Activated naive CD8-positive, alpha-beta T cell treated with anti-CD3 and anti-CD28 coated beads, Interleukin-2, amount 50 U/mL, for 24 hours (primary cell): Measurements from ENCODE around the gene TECTA.
"Not testable (repeated sequence)": the region's sequence is repeated elsewhere in the genome, so short reads cannot be mapped to it uniquely, and the experiment has no call there.

Experiments used
- ATAC-seq: fragments of 150-1000 bp; cut with Tn5 transposase; one replicate; pipeline ENCODE4 v1.10.0; 2021
- DNase-seq: peaks from one replicate; pipeline ENCODE4 v3.0.0; 2021
- H3K27ac Mint-ChIP-seq: one replicate; pipeline ENCODE4 v1.8.0; 2021; ENCODE audit warnings: mild to moderate bottlenecking, mixed read lengths
- H3K27me3 Mint-ChIP-seq: one replicate; pipeline ENCODE4 v1.8.0; 2021; ENCODE audit warnings: mixed read lengths
- H3K36me3 Mint-ChIP-seq: one replicate; pipeline ENCODE4 v1.8.0; 2021; ENCODE audit warnings: low read depth, mixed read lengths
- H3K4me1 Mint-ChIP-seq: one replicate; pipeline ENCODE4 v1.8.0; 2021; ENCODE audit warnings: mixed read lengths
- H3K4me3 Mint-ChIP-seq: one replicate; pipeline ENCODE4 v1.8.0; 2021; ENCODE audit warnings: mild to moderate bottlenecking, moderate library complexity, mixed read lengths
- H3K9me3 Mint-ChIP-seq: one replicate; pipeline ENCODE4 v1.8.0; 2021; ENCODE audit warnings: mixed read lengths

TECTA gene

DNA sequence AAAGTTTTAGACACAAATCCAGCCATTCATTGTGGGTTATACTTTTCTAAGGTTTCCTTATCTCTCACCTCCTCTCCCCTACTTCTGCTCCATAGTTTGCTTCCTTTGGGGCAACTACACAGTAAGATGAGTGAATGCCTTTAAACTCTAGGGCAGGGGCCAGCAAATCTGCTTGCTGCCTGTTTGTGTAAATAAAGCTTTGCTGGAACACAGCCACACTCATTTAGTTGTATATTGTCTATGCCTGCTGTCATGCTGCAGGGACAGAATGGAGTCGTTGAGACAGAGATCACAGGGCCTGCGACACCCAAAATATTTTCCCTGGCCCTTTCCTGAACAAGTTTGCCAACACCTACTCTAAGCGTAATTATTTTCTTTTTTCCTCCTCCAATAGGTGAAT is 58.7 kb downstream of the TECTA start:
- ATAC-seq, result no peak

DNA sequence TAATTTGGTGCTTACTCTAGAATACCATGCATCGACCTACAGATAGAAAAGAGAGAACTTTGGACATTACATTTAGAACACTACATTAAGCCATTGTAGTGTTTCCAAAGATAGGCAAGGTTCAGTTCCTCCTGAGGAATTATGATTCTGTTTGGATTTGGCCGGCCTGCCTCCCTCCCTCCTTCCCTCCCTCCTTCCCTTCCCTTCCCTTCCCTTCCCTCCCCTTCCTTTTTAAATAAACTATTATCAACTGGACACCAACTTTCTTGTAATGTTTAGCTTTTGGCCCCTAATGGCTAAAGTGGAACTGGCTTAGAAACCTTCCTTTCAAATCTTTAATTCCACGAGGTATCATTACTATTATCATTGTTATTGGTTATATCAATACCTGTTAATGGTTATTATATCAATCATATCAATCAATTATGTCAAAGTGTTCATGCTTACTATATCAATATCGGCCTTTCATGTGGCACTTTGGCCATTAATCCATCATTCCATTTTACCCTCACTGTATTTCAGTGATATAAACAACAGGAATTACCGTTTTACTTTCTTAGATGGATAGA is 60.4 kb downstream of the TECTA start:
- no peak for DNase-seq
- Mint-ChIP-seq H3K9me3 (no peaks in the 10 kb centered on the region), H3K4me3 (no peak overlapping the region), H3K27me3 (no peaks in the 10 kb centered on the region), H3K4me1 (peaks cover 2% of the 10 kb centered on the region), H3K36me3 (no peaks in the 10 kb centered on the region), H3K27ac (no peak overlapping the region)
- no peak for ATAC-seq

More for the DNA sequence above, 58.7 kb downstream of the TECTA start:
- Mint-ChIP-seq H3K4me3 (no peak overlapping the region), H3K27me3 (no peaks in the 10 kb centered on the region), H3K4me1 (peaks cover 2% of the 10 kb centered on the region), H3K9me3 (no peaks in the 10 kb centered on the region), H3K27ac (no peak overlapping the region), H3K36me3 (no peaks in the 10 kb centered on the region)
- no peak for DNase-seq

DNA sequence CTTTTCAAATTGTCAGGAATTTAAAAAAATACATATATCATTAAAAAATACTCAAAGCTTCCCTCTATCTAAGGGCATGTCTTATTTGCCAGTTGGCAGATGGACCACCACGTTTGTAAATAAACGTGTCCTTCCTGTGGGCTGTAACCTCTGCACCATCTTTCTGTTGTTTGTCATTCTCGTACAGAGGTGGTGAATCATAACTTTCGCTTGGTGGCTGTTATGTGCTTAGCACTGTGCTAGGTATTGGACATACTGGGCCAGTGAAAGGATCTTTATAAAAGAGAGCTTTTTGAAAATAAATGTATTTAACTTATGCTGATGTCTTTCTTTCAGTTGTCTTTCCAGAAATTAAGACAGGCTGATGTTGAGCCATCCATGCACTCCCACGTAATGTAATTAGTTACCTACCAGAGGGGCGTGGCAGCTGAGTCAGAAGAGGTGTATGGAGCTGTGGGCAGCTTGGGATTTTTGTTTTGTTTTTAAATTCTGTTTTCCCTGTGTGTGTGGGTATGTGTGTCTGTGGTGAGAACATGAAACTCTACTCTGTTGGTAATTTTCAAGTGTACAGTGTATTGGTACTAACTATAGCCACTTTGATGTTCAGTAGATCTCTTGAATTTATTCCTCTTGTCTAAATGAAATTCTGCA is 62.7 kb downstream of the TECTA start:
- Mint-ChIP-seq H3K36me3 (no peaks in the 10 kb centered on the region), H3K4me1 (peaks cover 2% of the 10 kb centered on the region), H3K27ac (no peak overlapping the region), H3K27me3 (no peaks in the 10 kb centered on the region), H3K4me3 (no peak overlapping the region), H3K9me3 (no peaks in the 10 kb centered on the region)
- ATAC-seq (peak; percentile 46), DNase-seq (no peak)

DNA sequence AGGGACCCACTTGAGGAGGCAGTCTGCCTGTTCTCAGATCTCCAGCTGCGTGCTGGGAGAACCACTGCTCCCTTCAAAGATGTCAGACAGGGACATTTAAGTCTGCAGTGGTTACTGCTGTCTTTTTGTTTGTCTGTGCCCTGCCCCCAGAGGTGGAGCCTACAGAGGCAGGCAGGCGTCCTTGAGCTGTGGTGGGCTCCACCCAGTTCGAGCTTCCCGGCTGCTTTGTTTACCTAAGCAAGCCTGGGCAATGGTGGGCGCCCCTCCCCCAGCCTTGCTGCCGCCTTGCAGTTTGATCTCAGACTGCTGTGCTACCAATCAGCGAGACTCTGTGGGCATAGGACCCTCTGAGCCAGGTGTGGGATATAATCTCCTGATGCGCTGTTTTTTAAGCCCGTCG is 76.6 kb downstream of the TECTA start:
- Mint-ChIP-seq H3K36me3 (peaks cover 13% of the 10 kb centered on the region), H3K9me3 (peaks cover 29% of the 10 kb centered on the region)
- not testable (repeated sequence) for H3K27ac Mint-ChIP-seq, H3K4me3 Mint-ChIP-seq, ATAC-seq, H3K27me3 Mint-ChIP-seq, H3K4me1 Mint-ChIP-seq, DNase-seq

DNA sequence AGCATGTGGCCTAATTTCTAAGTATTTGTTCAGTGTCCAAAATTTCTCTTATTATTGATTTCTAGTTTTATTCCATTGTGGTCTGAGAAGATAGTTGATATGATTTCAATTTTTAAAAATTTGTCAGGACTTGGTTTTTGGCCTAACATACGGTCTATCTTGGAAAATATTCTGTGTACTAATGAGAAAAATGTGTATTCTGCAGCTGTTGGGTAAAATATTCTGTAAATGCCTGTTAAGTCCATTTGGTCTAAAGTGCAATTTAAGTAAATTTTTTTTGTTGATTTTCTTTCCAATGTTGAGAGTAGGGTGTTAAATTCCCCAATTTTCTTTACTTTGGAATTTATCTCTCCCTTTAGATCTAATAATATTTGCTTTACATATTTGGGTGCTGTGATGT is 78.3 kb downstream of the TECTA start:
- Mint-ChIP-seq H3K9me3 (peaks cover 29% of the 10 kb centered on the region), H3K36me3 (peaks cover 13% of the 10 kb centered on the region), H3K4me1 (no peaks in the 10 kb centered on the region), H3K27me3 (no peaks in the 10 kb centered on the region), H3K4me3 (no peak overlapping the region), H3K27ac (no peak overlapping the region)
- ATAC-seq, result no peak
- DNase-seq, result no peak

DNA sequence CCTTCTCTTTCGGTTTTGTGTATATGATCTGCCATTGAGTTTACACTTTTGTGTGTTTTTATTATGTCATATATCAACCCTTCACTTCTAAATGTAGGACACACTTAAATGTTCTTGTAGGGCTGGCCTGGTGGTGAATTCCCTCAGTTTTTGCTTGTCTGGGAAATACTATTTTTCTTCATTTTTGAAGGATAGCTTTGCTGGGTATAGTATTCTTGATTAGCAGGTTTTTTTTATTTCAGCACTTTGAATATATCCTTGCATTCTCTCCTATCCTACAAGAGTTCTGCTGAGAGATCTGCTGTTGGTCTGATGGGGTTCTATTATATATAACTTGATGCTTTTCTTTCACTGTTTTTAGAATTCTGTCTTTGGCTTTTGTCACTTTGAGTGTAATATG is 79.1 kb downstream of the TECTA start:
- Mint-ChIP-seq H3K4me3 (no peak overlapping the region), H3K27ac (no peak overlapping the region), H3K4me1 (no peaks in the 10 kb centered on the region), H3K36me3 (peaks cover 13% of the 10 kb centered on the region), H3K27me3 (peaks cover 4% of the 10 kb centered on the region), H3K9me3 (peaks cover 32% of the 10 kb centered on the region)
- DNase-seq (no peak), ATAC-seq (no peak)

DNA sequence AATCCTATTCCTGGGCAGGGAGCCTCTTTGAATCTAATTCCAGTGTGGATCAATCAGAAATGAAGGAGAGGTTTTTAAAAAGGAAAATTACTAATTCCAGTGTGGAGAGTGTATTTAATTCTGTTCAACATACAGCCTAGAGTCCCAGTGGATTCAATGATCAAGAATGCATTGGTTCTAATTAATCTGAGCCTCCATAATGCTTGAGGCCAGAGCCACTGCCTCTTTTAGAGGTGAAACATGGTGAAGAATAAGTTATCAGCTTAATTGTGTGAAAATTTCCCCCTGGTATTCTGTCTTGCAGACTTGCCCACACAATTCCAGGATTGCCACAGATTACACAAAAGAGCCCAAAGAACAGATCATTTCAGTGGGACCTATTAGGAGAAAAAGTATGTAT is 87.7 kb downstream of the TECTA start:
- DNase-seq, result no peak
- Mint-ChIP-seq H3K27ac (no peak overlapping the region), H3K36me3 (no peaks in the 10 kb centered on the region), H3K4me3 (no peak overlapping the region), H3K27me3 (peaks cover 9% of the 10 kb centered on the region), H3K9me3 (peaks cover 3% of the 10 kb centered on the region), H3K4me1 (no peaks in the 10 kb centered on the region)
- ATAC-seq, result no peak

DNA sequence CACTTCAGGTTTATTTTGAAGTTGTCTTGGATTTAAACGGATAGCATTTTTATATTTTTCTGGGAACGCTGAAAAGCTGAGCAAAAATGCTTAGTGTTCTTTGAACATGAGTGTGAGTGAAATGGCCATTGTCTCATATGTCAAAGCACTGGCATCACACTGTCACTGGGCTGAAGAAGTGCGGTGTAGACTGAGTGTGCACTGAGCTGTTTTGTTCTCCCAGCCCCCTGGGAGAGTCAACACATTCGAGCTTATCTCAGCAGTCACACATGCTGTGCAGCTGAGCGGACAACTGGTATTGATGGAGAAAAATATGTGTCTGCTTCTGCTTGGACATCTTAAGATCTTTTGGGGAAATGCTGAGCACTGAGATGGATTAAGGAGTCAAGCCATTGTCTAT is 90.8 kb downstream of the TECTA start:
- H3K4me3 Mint-ChIP-seq, result no peak overlapping the region
- peaks cover 21% of the 10 kb centered on the region for H3K27me3 Mint-ChIP-seq
- no peaks in the 10 kb centered on the region for H3K4me1 Mint-ChIP-seq
- H3K27ac Mint-ChIP-seq, result no peak overlapping the region
- no peaks in the 10 kb centered on the region for H3K36me3 Mint-ChIP-seq
- DNase-seq, result no peak
- no peak for ATAC-seq
- no peaks in the 10 kb centered on the region for H3K9me3 Mint-ChIP-seq

DNA sequence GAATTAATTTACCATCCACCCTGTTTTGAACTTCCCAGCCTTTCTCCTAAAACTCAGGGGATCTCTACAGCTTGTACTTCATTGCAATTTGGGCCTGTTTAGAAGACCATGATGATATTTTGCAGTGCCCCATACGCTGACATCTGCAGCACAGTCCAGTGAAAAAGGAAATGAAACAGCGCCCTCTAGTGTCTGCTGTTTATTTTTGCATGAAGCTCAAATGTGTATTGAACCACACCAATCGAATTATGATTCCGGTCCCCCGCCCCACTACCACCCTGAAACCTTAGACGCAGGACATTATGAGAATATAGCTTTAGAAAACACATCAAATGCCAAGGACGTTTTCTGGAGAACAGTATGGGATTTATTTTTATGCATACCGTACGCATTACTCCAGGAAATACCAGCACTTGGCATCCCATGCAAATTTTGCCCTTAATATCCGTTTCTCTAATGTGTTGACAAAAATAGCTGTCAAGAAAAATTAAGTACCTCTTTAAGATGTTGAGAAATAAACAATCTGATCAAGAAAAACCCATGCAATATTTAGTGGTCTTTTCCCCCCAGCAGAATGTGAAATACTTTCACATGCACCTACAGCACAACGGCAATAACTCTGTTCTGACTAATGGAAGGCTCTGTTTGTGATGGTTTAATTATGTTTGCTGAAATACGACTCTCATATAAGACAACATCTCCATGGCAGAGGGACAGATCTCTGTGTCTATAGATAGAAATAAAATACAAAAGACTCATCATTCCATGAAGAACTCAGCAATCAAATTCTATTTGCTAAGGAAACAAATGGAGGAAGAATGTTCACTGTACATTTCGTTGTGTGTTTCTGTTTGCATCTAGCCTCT is 93.9 kb downstream of the TECTA start:
- Mint-ChIP-seq H3K9me3 (no peaks in the 10 kb centered on the region), H3K27me3 (peaks cover 26% of the 10 kb centered on the region), H3K4me3 (no peak overlapping the region), H3K27ac (no peak overlapping the region), H3K36me3 (no peaks in the 10 kb centered on the region), H3K4me1 (no peaks in the 10 kb centered on the region)
- DNase-seq, result peak; percentile 50
- ATAC-seq, result peak; percentile 73

DNA sequence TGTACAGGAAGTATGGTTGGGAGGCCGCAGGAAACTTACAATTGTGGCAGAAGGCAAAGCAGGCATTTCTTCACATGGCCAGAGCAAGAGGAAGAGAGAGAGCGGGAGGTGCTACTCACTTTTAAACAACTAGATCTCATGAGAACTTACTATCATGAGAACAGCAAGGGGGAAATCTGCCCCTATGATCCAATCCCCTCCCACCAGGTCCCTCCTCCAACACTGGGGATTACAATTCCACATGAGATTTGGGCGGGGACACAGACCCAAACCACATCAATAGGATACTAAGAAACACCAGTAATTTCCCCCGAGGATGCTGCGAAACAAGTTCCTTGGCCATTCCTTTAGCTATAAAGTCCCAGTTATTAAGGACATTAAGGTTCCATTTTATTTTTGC is 97.4 kb downstream of the TECTA start:
- Mint-ChIP-seq H3K4me1 (no peaks in the 10 kb centered on the region), H3K9me3 (no peaks in the 10 kb centered on the region), H3K4me3 (no peak overlapping the region), H3K36me3 (no peaks in the 10 kb centered on the region), H3K27me3 (peaks cover 30% of the 10 kb centered on the region), H3K27ac (no peak overlapping the region)
- ATAC-seq (no peak), DNase-seq (no peak)

DNA sequence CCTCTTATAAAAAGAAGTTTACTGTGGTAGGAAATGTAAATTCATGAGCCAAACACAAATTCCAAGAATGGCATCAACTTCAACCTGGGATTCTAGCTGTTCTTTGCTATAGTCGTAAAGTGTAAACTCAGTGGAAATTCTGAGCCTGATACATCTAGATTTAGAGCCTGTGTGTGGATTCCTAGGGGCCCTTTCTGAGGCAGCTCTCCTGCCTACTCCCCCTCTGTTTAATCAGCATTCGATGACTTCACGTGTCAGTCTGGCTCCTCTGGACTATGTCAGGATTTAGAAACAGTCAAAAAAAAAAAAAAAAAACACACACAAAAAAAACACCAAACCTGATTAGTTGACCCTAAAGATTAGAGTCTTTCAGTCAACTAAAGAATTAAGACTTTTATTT is 98.5 kb downstream of the TECTA start:
- Mint-ChIP-seq H3K4me1 (no peaks in the 10 kb centered on the region), H3K36me3 (no peaks in the 10 kb centered on the region), H3K27me3 (peaks cover 33% of the 10 kb centered on the region), H3K27ac (no peak overlapping the region), H3K4me3 (no peak overlapping the region), H3K9me3 (no peaks in the 10 kb centered on the region)
- ATAC-seq (no peak), DNase-seq (no peak)

DNA sequence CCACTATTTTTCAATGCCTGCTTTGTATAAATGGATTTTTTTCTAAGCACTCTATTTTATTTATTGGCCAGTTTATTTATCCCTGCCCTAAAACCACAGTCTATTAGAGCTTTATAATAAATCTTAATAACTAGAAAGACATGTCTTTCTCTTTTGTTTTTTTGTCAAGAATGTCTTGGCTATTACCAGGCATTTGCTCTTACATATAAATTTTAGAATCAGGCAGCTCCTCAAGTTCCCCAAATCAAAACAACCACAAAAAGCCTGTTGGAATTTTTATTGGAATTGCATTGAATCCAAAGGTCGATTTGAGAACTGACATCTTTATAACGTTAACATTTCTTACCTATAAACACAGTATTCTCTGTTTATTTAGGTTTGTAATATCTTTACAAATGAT is 105.8 kb downstream of the TECTA start:
- Mint-ChIP-seq H3K36me3 (no peaks in the 10 kb centered on the region), H3K4me3 (no peak overlapping the region), H3K9me3 (no peaks in the 10 kb centered on the region), H3K27ac (no peak overlapping the region), H3K27me3 (peaks cover 24% of the 10 kb centered on the region), H3K4me1 (no peaks in the 10 kb centered on the region)
- ATAC-seq (no peak), DNase-seq (no peak)

DNA sequence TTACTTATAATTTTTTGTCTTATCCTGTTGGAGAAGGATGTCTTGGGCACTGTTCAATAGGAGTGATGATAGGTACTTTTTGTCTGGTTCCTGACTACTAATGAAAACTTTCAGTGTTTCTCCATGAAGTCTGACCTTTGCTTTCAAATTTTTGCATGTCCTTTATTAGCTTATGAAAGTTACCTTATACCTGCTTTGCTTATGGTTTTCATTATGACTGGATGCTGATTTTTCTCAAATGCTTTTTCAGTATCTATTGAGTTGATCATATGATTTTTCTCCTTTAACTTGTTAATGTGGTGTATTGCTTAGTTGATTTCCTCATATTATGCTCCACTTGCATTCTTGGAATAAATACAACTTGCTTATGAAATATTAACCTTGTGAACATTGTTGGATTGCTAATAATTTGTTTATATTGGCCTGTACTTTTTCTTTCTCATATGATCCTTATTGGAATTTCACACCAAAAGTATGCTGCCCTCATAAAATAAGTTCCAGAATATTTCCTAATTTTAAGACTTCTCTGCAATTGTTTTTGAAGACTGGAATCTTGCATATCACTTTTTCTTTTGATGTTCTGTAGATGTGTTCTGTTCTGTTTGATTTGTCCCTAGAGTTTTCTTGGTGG is 106.6 kb downstream of the TECTA start:
- H3K4me3 Mint-ChIP-seq, result no peak overlapping the region
- no peak for ATAC-seq
- no peaks in the 10 kb centered on the region for H3K9me3 Mint-ChIP-seq
- peaks cover 28% of the 10 kb centered on the region for H3K27me3 Mint-ChIP-seq
- no peak for DNase-seq
- H3K27ac Mint-ChIP-seq, result no peak overlapping the region
- H3K4me1 Mint-ChIP-seq, result no peaks in the 10 kb centered on the region
- H3K36me3 Mint-ChIP-seq, result no peaks in the 10 kb centered on the region

DNA sequence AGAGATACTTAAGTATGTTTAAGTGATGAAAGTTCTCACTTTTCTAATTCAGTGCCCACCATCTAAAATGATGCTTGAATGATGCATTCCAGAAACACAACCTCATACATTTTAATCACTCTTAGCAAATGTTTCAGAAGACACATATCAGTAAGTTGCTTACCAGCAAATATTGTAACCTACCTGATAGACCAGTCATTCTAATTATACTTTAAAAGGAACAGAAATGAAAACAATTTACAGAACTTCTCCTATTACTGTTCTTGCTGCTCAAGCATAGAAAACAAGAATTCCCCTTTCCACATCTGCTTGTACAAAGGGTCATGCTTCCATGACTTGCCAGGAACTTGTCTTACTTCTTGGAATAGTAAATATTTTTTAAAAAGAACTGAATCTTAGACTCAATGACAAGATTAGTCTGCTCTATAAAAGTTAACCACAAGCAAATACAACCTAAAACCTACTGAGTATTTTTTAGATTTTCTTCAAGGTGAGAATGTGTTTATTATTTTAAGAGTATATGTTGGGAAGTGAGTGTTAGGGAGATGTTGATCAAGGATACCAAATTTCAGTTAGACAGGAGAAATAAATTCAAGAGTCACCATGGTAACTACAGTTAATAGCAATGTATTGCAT is 109.5 kb downstream of the TECTA start:
- H3K27me3 Mint-ChIP-seq, result peaks cover 44% of the 10 kb centered on the region
- no peaks in the 10 kb centered on the region for H3K4me1 Mint-ChIP-seq
- no peak overlapping the region for H3K4me3 Mint-ChIP-seq
- no peak for DNase-seq
- H3K9me3 Mint-ChIP-seq, result no peaks in the 10 kb centered on the region
- no peaks in the 10 kb centered on the region for H3K36me3 Mint-ChIP-seq
- ATAC-seq, result no peak
- no peak overlapping the region for H3K27ac Mint-ChIP-seq
